ENCODE data around the gene PAPPA2.

Gene PAPPA2

DNA sequence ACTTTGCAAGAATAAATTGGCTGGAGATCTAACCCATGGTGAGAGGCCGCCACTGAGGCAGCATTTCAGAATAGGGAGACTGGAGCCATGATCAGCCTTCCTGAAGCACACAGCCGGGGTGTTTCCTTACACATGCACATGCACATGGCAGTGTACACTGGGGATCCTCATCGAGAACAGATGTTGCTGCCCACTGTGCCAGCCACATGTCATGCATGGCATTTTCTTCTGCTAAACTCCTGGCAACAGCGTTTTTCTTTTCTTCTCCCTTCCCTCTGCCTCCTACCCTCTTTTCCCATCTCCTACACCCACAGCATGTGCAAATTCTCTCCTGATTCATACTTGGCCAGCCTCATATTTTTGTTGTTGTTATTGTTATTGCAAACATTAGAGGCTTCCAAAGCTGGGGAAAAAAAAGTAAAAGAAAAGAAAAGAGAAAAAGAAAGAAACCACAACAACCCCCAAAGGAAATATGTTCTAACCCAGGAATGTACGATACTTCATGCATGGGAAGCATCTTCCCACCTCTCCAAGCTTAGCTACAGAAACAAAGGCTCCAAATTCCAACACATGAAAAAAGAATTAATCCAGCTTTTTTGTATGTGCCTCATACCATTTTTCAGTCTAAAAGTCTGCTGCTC lies 357.5 kb downstream of the PAPPA2 start:
- Mint-ChIP-seq H3K36me3 (no peaks in the 10 kb centered on the region), H3K9me3 (ENCODE audit: low read depth) (peaks cover 7% of the 10 kb centered on the region), H3K27me3 (peaks cover 2% of the 10 kb centered on the region), H3K27ac (no peak overlapping the region), H3K4me3 (no peak overlapping the region), H3K4me1 (ENCODE audit: low read depth) (no peaks in the 10 kb centered on the region)

DNA sequence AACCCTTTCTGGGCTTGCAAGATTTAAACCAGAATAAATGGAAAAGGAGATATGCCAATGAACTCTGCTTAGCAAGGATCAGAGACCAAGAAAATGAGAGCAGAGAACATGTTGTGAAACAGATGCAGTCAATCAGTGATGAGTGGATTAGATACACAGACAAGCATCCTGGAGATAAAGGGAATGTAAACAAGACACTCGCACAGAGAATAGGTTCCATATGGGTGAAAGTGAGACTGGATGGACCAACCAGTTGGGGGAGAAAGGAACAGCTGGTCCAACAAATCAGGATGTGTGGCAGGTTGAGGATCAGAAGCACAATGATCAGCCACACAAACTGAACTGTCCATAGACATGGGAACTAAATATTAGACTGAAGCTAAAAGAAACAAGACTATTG lies 363.3 kb downstream of the PAPPA2 start:
- Mint-ChIP-seq H3K9me3 (ENCODE audit: low read depth) (peaks cover 7% of the 10 kb centered on the region), H3K27ac (no peak overlapping the region), H3K36me3 (no peaks in the 10 kb centered on the region), H3K4me1 (ENCODE audit: low read depth) (no peaks in the 10 kb centered on the region), H3K27me3 (peaks cover 2% of the 10 kb centered on the region), H3K4me3 (no peak overlapping the region)

DNA sequence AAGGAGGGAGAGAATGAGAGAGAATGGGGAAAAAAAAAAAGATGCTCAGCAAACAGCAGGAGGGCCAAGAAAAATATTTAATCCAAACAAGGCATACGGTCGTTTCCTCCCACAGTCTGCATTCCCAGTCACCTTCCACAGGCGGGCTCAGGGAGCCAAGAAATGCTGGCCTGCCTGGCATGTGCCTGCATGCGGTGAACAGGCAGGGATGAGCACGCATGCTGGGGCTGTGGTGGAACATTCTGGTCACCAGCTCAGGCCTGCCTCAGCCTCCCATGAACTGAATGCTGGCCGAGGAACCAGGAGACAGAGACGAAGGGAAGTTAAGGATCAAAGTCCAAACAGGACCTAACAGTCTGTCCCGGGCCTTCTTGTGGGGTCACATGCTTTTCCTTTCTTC lies 366.3 kb downstream of the PAPPA2 start:
- Mint-ChIP-seq H3K9me3 (ENCODE audit: low read depth) (peaks cover 7% of the 10 kb centered on the region), H3K27me3 (no peaks in the 10 kb centered on the region), H3K27ac (no peak overlapping the region), H3K4me3 (no peak overlapping the region), H3K36me3 (no peaks in the 10 kb centered on the region), H3K4me1 (ENCODE audit: low read depth) (no peaks in the 10 kb centered on the region)

DNA sequence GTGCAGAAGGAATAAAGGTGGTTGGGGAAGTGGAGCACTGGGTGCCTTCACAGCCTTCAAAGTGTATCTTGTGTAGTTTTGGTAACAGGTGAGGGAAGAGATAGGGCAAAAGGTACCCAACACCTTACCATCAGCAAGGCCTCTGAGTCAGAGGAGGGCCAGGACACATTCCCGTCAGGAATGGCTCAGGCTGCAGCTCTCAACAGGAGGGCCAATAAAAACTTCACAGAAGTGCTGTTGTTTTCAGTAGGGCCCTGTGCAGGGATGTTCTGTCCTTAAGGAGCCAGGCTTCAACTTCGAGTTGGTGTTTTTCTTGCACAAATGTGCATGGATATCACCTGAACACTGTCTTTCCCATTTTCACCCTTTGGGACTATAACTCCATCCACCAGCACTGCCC lies 368.2 kb downstream of the PAPPA2 start:
- no peaks in the 10 kb centered on the region for H3K9me3 Mint-ChIP-seq (ENCODE audit: low read depth)
- no peak overlapping the region for H3K4me3 Mint-ChIP-seq
- no peaks in the 10 kb centered on the region for H3K36me3 Mint-ChIP-seq
- H3K27me3 Mint-ChIP-seq, result no peaks in the 10 kb centered on the region
- no peaks in the 10 kb centered on the region for H3K4me1 Mint-ChIP-seq (ENCODE audit: low read depth)
- no peak overlapping the region for H3K27ac Mint-ChIP-seq

DNA sequence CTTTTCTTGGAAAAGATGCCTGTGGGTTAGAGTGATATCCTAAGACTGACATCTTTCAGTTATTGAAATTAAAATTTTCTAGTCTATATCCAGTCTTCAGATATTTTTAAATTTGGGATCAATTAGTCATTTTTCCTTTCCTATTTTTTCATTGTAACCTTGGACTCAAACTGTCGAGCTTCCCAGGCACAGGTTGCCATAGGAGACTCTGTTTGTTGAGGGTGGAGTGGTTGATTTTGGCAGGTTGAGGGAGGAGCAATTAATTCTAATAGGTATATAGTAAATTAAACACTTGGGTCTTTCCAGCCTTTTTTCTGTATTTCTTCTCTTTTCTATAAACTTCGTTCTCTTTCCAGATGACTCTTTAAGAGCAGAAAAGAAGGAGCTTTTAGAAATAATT lies 374.7 kb downstream of the PAPPA2 start:
- no peaks in the 10 kb centered on the region for H3K4me1 Mint-ChIP-seq (ENCODE audit: low read depth)
- no peak overlapping the region for H3K27ac Mint-ChIP-seq
- H3K36me3 Mint-ChIP-seq, result no peaks in the 10 kb centered on the region
- no peaks in the 10 kb centered on the region for H3K9me3 Mint-ChIP-seq (ENCODE audit: low read depth)
- H3K4me3 Mint-ChIP-seq, result no peak overlapping the region
- H3K27me3 Mint-ChIP-seq, result no peaks in the 10 kb centered on the region

DNA sequence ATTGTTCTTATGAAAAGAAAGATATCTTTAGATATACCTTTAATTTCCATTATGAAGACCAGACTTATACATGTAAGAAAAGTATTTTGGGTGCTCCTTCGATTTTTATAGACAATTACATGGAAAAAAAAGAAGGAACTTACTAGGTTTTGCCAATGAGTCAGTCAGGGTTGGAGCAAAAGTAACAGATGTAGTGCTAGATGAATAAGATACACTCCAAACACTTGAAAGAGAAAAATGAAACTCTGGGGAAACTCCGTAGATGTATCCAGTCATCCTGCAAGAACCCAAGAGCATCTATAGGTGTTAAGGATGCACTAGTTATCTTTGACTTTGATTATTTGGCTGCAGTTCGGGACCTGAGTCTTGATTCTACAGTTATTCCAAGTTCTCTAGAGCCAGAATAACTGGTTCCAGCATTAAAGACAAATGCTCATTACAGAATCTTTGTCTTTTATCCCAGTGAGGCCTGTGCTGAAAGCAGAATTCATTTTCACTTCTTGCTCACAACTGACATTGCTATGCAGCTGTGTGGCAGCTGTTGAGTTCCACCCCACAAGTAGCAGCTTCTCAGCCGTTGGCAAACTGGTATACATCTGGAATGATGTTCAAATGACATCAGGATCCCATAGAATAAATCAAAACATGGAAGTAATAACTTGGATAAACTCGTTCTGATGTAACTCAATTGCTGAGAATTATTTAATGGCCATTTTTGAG lies 375.5 kb downstream of the PAPPA2 start:
- Mint-ChIP-seq H3K27ac (no peak overlapping the region), H3K36me3 (no peaks in the 10 kb centered on the region), H3K27me3 (peaks cover 2% of the 10 kb centered on the region), H3K4me3 (no peak overlapping the region), H3K4me1 (ENCODE audit: low read depth) (no peaks in the 10 kb centered on the region), H3K9me3 (ENCODE audit: low read depth) (no peaks in the 10 kb centered on the region)

DNA sequence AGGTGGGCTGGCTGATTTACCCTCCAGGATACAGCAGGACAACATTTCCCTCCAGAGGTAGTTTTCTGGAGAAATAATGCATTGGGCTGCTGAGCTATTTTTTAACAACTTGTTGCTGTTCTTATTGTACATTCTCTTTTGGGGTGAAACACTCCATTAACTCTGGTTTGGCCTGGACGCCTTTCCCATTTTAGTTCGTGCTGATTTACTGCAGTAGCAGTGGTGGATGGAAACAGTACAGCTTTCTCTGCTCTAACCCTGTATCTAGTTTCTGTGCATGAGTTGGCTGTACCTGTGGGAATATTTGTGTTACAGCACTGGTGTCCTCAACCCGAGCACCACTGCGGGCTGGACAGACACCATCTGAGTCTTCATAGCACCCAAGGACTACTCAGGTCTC lies 376.2 kb downstream of the PAPPA2 start:
- Mint-ChIP-seq H3K9me3 (ENCODE audit: low read depth) (no peaks in the 10 kb centered on the region), H3K4me3 (no peak overlapping the region), H3K27ac (no peak overlapping the region), H3K36me3 (no peaks in the 10 kb centered on the region), H3K4me1 (ENCODE audit: low read depth) (no peaks in the 10 kb centered on the region), H3K27me3 (peaks cover 2% of the 10 kb centered on the region)

DNA sequence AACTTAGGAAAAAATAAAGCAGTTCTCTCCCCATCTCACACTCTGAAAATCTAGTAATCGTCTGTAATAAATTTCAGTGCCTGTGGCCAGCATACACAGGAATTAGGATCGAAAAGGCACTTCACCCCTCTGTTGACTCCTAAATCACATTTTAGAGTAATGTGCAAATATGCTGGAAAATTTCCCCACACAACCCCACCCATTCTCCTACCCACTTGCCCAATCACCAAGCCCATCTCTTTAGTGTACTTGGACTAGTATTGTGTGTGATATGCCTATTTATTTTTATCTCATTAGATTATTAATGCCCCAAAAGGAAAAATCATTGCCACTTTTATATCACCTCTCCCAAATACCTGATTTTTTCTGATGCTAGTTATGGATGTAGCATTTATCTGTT lies 378.3 kb downstream of the PAPPA2 start:
- H3K4me1 Mint-ChIP-seq (ENCODE audit: low read depth), result no peaks in the 10 kb centered on the region
- H3K9me3 Mint-ChIP-seq (ENCODE audit: low read depth), result no peaks in the 10 kb centered on the region
- no peak overlapping the region for H3K4me3 Mint-ChIP-seq
- H3K27me3 Mint-ChIP-seq, result peaks cover 2% of the 10 kb centered on the region
- no peak overlapping the region for H3K27ac Mint-ChIP-seq
- H3K36me3 Mint-ChIP-seq, result no peaks in the 10 kb centered on the region

DNA sequence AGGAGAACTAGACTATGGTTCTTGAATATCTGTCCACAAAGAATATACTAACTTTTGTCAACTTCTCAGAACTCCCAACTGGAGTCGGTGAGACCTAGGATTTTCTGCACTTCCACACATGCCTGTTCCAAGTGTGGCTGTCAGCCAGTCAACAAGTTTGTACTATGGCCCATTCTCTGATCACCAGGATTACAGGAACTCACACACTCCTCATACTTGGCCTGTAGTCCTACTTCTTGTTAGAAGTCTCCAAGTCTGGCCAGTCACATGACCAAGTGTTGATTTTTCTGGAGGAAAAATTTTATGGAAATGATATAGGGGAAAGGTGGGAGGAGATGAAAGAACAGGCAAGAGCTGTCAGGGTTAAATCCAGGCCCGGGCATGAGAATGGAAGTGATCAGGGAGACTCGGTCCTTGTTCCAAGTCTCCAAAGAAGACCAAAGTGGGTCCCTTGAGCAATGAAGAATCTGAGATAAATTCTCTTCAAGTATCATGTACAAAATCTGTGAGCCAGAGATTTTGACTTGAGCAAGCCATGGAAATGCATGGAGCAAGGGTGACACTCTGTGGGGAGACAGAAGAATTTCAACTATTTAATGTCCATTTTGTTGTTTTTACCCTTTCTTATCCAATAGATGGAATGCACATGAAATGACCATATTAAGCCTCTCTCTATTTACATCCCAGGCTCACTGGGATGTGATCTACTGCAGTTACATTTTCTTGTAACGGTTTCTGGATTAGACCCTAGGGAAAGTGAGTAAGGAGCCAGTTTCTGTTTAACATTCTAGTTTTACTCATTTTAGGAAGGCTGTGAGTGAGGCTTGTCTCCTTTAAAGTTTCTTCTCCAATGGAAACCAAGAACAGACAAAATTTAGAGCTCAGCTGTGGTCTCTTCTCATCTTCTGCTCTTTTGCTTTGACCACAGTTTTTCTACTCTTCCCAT lies 380.6 kb downstream of the PAPPA2 start:
- no peak overlapping the region for H3K27ac Mint-ChIP-seq
- peaks cover 2% of the 10 kb centered on the region for H3K27me3 Mint-ChIP-seq
- H3K4me1 Mint-ChIP-seq (ENCODE audit: low read depth), result no peaks in the 10 kb centered on the region
- no peak overlapping the region for H3K4me3 Mint-ChIP-seq
- H3K9me3 Mint-ChIP-seq (ENCODE audit: low read depth), result no peaks in the 10 kb centered on the region
- H3K36me3 Mint-ChIP-seq, result no peaks in the 10 kb centered on the region

DNA sequence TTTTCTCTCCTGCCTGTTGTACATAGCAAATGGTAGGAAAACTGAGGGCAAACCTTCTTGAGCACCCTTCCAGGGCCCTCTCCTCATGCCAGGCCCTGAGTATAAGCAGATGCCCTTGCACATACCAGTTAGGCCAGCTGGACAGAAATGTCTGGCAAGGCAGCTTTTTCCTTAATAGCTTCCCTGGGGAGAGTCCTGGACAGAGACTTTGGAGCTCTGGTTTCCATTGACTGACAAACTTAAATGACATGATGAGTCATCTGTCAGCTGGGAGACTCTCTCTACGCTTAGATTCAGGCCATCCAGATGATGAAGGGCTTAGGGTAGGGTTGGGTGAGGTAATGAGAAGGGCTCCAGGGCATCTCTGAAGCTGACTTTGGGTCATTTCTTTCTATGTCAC lies 384.1 kb downstream of the PAPPA2 start:
- H3K27ac Mint-ChIP-seq, result no peak overlapping the region
- no peaks in the 10 kb centered on the region for H3K4me1 Mint-ChIP-seq (ENCODE audit: low read depth)
- peaks cover 4% of the 10 kb centered on the region for H3K27me3 Mint-ChIP-seq
- H3K36me3 Mint-ChIP-seq, result no peaks in the 10 kb centered on the region
- H3K4me3 Mint-ChIP-seq, result no peak overlapping the region
- no peaks in the 10 kb centered on the region for H3K9me3 Mint-ChIP-seq (ENCODE audit: low read depth)

DNA sequence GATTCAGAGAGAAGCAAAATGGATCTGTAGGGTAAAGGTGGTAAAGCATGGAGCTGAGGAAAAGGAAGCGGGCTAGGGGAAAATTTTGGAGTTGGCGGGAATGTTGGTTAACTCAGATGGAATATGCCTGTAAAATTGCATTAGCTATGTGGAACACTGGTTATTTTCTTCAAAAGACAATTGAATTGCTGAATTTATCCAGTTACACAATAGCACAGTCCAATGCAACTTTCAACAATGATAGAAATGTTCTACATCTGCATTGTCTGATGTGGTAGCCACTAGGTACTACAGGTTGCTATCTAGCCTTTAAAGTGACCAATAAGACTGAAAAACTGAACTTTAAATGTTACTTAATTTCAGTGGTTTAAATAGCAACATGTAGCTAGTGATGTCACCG lies 386.3 kb downstream of the PAPPA2 start:
- H3K36me3 Mint-ChIP-seq, result no peaks in the 10 kb centered on the region
- no peaks in the 10 kb centered on the region for H3K4me1 Mint-ChIP-seq (ENCODE audit: low read depth)
- peaks cover 2% of the 10 kb centered on the region for H3K27me3 Mint-ChIP-seq
- no peak overlapping the region for H3K4me3 Mint-ChIP-seq
- H3K9me3 Mint-ChIP-seq (ENCODE audit: low read depth), result no peaks in the 10 kb centered on the region
- no peak overlapping the region for H3K27ac Mint-ChIP-seq

DNA sequence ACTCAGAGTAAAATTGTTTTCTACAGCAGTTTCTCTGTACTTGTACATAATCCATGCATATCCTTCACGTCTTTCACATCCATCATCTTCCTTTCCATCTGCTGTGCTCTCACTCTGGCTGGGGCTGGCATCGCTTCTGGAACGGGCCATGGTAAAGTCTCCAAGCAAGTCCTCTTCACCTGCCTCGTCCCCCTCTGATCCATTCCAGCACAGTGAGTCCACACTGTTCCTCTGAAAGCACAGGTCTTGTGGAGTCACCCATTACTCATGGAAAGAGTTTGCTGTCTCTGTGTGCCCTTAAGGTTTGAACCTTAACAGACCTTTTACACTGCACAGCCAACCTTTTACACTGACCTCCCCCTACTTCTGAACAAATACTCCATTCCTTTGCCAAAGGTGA lies 387.9 kb downstream of the PAPPA2 start:
- Mint-ChIP-seq H3K4me3 (no peak overlapping the region), H3K27me3 (peaks cover 2% of the 10 kb centered on the region), H3K4me1 (ENCODE audit: low read depth) (no peaks in the 10 kb centered on the region), H3K27ac (no peak overlapping the region), H3K9me3 (ENCODE audit: low read depth) (no peaks in the 10 kb centered on the region), H3K36me3 (no peaks in the 10 kb centered on the region)

DNA sequence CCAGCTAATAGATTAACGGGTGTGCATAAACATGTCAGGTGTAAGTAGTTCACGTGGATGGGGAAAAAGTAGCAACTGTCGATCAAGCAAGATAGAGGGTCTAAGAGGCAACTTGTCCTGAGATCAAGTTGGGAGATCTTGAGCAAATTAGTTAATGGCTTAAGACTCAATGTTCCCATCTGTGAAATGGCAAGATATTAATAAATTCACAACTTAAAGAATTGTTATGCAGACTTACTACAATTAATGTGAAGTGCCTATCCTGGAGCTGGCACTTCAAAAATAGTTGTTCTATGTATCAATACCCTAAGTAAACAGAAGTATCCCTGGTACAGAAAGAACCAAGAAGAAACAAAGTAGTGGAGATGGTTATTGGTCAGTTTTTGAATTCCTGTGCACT lies 389.1 kb downstream of the PAPPA2 start:
- Mint-ChIP-seq H3K4me1 (ENCODE audit: low read depth) (no peaks in the 10 kb centered on the region), H3K27ac (no peak overlapping the region), H3K27me3 (peaks cover 2% of the 10 kb centered on the region), H3K36me3 (no peaks in the 10 kb centered on the region), H3K9me3 (ENCODE audit: low read depth) (no peaks in the 10 kb centered on the region), H3K4me3 (no peak overlapping the region)

DNA sequence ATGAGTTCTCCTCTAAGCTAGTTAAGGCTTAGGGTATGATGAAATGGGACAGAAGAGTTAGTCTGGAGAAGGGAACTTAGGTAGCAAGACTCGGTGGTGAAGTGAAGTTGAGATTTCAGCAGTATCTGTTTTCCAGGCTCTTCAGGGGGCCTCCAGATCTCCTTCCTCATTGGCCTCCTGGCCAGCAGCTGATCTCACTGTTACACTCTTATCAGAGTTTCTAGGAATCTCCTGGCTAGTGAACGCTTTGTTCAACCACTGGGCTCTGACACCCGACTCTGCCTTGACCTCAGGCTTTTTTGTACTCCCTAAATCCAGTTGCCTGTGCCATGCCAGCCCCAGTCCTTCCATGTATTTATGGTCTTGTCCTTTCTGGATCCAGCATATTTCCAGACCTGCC lies 390.5 kb downstream of the PAPPA2 start:
- H3K27me3 Mint-ChIP-seq, result peaks cover 2% of the 10 kb centered on the region
- no peaks in the 10 kb centered on the region for H3K36me3 Mint-ChIP-seq
- H3K9me3 Mint-ChIP-seq (ENCODE audit: low read depth), result no peaks in the 10 kb centered on the region
- H3K27ac Mint-ChIP-seq, result no peak overlapping the region
- H3K4me1 Mint-ChIP-seq (ENCODE audit: low read depth), result no peaks in the 10 kb centered on the region
- no peak overlapping the region for H3K4me3 Mint-ChIP-seq

DNA sequence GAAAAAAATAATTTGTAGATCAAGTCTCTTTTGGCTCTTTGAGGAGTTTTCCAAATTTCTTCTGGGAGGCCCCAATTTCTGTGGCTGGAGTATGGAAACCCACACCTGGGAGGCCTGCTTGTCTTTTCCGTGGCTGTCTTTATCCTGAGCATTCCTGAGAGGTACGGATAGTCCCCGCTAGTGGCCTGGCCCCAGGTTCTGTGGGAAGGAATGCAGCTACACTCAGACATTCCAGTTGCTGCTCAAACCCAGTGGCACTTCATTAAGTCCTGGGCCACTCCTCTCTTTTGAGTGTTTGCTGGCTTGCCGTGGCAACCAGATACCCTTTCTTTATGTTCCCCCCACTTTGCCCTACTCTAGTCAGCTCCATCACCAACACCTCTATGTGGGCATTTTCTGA lies 391.1 kb downstream of the PAPPA2 start:
- Mint-ChIP-seq H3K27me3 (peaks cover 2% of the 10 kb centered on the region), H3K36me3 (no peaks in the 10 kb centered on the region), H3K9me3 (ENCODE audit: low read depth) (no peaks in the 10 kb centered on the region), H3K27ac (no peak overlapping the region), H3K4me1 (ENCODE audit: low read depth) (no peaks in the 10 kb centered on the region), H3K4me3 (no peak overlapping the region)

All from activated naive CD8-positive, alpha-beta T cell (primary cell).